ENCODE measurements around the gene ODF4. TPM values are rescaled to one million over a fixed set of nuclear protein-coding genes. Genes with fewer than 3 reads are reported as not detected.

Gene ODF4
- polyA plus RNA-seq, 1 of the 3 experiments (the other 2 are of a cell fraction): not detected

GRCh38 chr17:8357910-8358309 is 18.3 kb downstream of the ODF4 start:
- H3K9me3 ChIP-seq: no peaks in the 10 kb centered on the region
- no peak for TF ChIP-seq SIN3A (IDR thresholded peaks at IDR 0.05; ENCODE audit: borderline replicate concordance, low read depth, low read length)
- TF ChIP-seq GATA2 (CRISPR knock-in tag; IDR thresholded peaks at IDR 0.05): no peak
- TF ChIP-seq RFX5 (IDR thresholded peaks at IDR 0.05; ENCODE audit: low read length): no peak
- TF ChIP-seq NFIC (IDR thresholded peaks at IDR 0.05; ENCODE audit: borderline replicate concordance): no peak
- TF ChIP-seq MEF2A (IDR thresholded peaks at IDR 0.05; ENCODE audit: borderline replicate concordance, low read depth): no peak
- TF ChIP-seq USF1 (IDR thresholded peaks at IDR 0.05; ENCODE audit: borderline replicate concordance, low read depth): no peak
- no peak for TF ChIP-seq RXRA (IDR thresholded peaks at IDR 0.05; ENCODE audit: borderline replicate concordance, low read depth)
- TF ChIP-seq YY1 (IDR thresholded peaks at IDR 0.05; ENCODE audit: low read depth): no peak
- no peak for TF ChIP-seq TAF1 (IDR thresholded peaks at IDR 0.05; ENCODE audit: borderline replicate concordance, low read depth, low read length)
- TF ChIP-seq FOSL2 (IDR thresholded peaks at IDR 0.05; ENCODE audit: borderline replicate concordance, low read depth): no peak
- no peak for TF ChIP-seq USF2 (IDR thresholded peaks at IDR 0.05; ENCODE audit: borderline replicate concordance, low read depth, low read length)
- CTCF ChIA-PET: interaction anchor here (1.4 kb wide), 1 partner anchor 18 kb away, joined by 7 read pairs; the partner anchor contains the start of gene KRABD2
- no peak for DNase-seq
- no peaks in the 10 kb centered on the region; a peak in 1 of 4 replicates for H3K4me1 ChIP-seq (ENCODE audit: control insufficient read depth in 1 of 2, insufficient read depth in 2 of 2, low read depth in 1 of 2, low read length in 1 of 2)
- H3K9ac ChIP-seq: no peak overlapping the region
- H2AFZ ChIP-seq (ENCODE audit: low read depth): no peak overlapping the region
- H3K4me3 ChIP-seq (ENCODE audit: low read depth in 2 of 2, low read length in 1 of 2): no peak overlapping the region
- H3K79me2 ChIP-seq (ENCODE audit: insufficient read depth): no peaks in the 10 kb centered on the region
- POLR2A ChIA-PET: no interaction called here
- H3K9me2 ChIP-seq: no peaks in the 10 kb centered on the region
- no peaks in the 10 kb centered on the region for H3F3A ChIP-seq (replicated peaks; ENCODE audit: insufficient read depth)
- H3K27me3 ChIP-seq (ENCODE audit: insufficient read depth): no peaks in the 10 kb centered on the region
- H4K20me1 ChIP-seq (ENCODE audit: insufficient read depth): no peaks in the 10 kb centered on the region
- no peaks in the 10 kb centered on the region for H3K36me3 ChIP-seq (replicated peaks in 1 of 2; ENCODE audit: control insufficient read depth in 1 of 2, insufficient read depth in 2 of 2, low read length in 1 of 2)
- 86% methylated on average over 3 of the region's 3 CpGs for WGBS (ENCODE audit: low lambda C conversion rate)
- no peak overlapping the region for H3K4me2 ChIP-seq
- H3K27ac ChIP-seq (ENCODE audit: low read depth in 2 of 2, low read length in 1 of 2): no peak overlapping the region

DNA sequence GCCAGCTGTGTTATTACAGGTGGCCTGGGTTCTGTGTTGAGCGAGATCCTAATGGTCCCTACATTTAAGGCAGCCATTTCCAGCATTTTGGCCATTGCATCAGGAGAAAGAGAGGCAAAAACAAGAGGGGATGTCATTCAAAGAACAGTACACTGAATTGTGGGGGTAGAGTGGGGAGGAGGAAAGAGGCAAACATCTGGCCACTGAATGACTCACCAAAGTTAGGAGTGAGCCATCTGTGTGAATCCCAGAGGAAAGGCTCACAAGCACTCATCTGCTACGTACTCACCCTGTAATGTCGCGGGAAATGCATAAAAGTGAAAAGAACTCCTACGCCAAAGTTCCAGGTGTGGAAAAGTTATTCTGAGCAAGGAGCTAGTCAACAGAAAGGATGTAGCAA is 20.1 kb downstream of the ODF4 start:
- no peak for TF ChIP-seq SMC3 (IDR thresholded peaks at IDR 0.05; ENCODE audit: low read depth, low read length)
- TF ChIP-seq JUND (IDR thresholded peaks at IDR 0.05): peak; percentile 21; the same call in 1 of the 2 replicates
- no peak for TF ChIP-seq GATA2 (CRISPR knock-in tag; IDR thresholded peaks at IDR 0.05)
- TF ChIP-seq USF1 (IDR thresholded peaks at IDR 0.05; ENCODE audit: borderline replicate concordance, low read depth): no peak
- TF ChIP-seq FOSL2 (IDR thresholded peaks at IDR 0.05; ENCODE audit: borderline replicate concordance, low read depth): peak; percentile 44; the same call in 1 of the 2 replicates
- peak; percentile 62 for TF ChIP-seq TCF12 (IDR thresholded peaks at IDR 0.05)
- H3K79me2 ChIP-seq (ENCODE audit: insufficient read depth): no peaks in the 10 kb centered on the region
- no peak overlapping the region for H3K4me3 ChIP-seq (ENCODE audit: low read depth in 2 of 2, low read length in 1 of 2)
- H3K9ac ChIP-seq: no peak overlapping the region
- H3F3A ChIP-seq (replicated peaks; ENCODE audit: insufficient read depth): no peaks in the 10 kb centered on the region
- H3K9me2 ChIP-seq: no peaks in the 10 kb centered on the region
- ChIA-PET POLR2A (no interaction called here), CTCF (interaction anchor here (0.8 to 1.5 kb wide), 2 partner anchors 11 to 23 kb away, joined by 3 to 4 read pairs; no protein-coding TSS in a partner anchor)
- H3K9me3 ChIP-seq: no peaks in the 10 kb centered on the region
- H3K36me3 ChIP-seq (replicated peaks in 1 of 2; ENCODE audit: control insufficient read depth in 1 of 2, insufficient read depth in 2 of 2, low read length in 1 of 2): peaks cover 0 to 3% of the 10 kb centered on the region in 2 experiments
- H3K27me3 ChIP-seq (ENCODE audit: insufficient read depth): no peaks in the 10 kb centered on the region
- no peak overlapping the region for H3K27ac ChIP-seq (ENCODE audit: low read depth in 2 of 2, low read length in 1 of 2)
- no peak overlapping the region for H2AFZ ChIP-seq (ENCODE audit: low read depth)
- H3K4me1 ChIP-seq (ENCODE audit: control insufficient read depth in 1 of 2, insufficient read depth in 2 of 2, low read depth in 1 of 2, low read length in 1 of 2): no peaks in the 10 kb centered on the region; a peak in 1 of 4 replicates
- H4K20me1 ChIP-seq (ENCODE audit: insufficient read depth): no peaks in the 10 kb centered on the region
- 77% methylated on average over 5 of the region's 5 CpGs for WGBS (ENCODE audit: low lambda C conversion rate)
- DNase-seq: no peak
- no peak overlapping the region for H3K4me2 ChIP-seq
